Muscle layer of duodenum (tissue), 2 donors: ENCODE measurements around the gene CBFA2T2.
A peak's percentile ranks its signal among the peaks of the same experiment; 100 is the strongest.
"Not testable (repeated sequence)": the region's sequence is repeated elsewhere in the genome, so short reads cannot be mapped to it uniquely, and the experiment has no call there.

ENCODE experiments used
- H3K27ac ChIP-seq: one replicate; pipeline ENCODE4 v1.7.0; 2013; ENCODE audit warnings: mild to moderate bottlenecking, low read length
- H3K27me3 ChIP-seq: one replicate; pipeline ENCODE4 v1.7.0; 2013; ENCODE audit warnings: low read depth, mild to moderate bottlenecking, control low read depth, low read length
- H3K36me3 ChIP-seq, 2 donors: one replicate each; pipeline ENCODE4 v1.7.0; 2013; ENCODE audit warnings: low read length in 2 of 2, control low read depth in 1 of 2, mild to moderate bottlenecking in 1 of 2; ENCODE audit not compliant: insufficient read depth in 2 of 2, control insufficient read depth in 1 of 2
- H3K4me1 ChIP-seq, 2 donors: one replicate each; pipeline ENCODE4 v1.7.0; 2013; ENCODE audit warnings: low read length in 2 of 2, mild to moderate bottlenecking in 2 of 2, control low read depth in 1 of 2, moderate library complexity in 1 of 2; ENCODE audit not compliant: insufficient read depth in 2 of 2, control insufficient read depth in 1 of 2
- H3K4me3 ChIP-seq, 2 donors: one replicate each; pipeline ENCODE4 v1.7.0; 2013; ENCODE audit warnings: low read length in 2 of 2, low read depth in 1 of 2, mild to moderate bottlenecking in 1 of 2
- H3K9me3 ChIP-seq, 2 donors: one replicate each; pipeline ENCODE4 v1.7.0; 2013; ENCODE audit warnings: low read length in 2 of 2, control low read depth in 1 of 2, mild to moderate bottlenecking in 1 of 2; ENCODE audit not compliant: control insufficient read depth in 1 of 2
- donor health status: healthy.

The CBFA2T2 gene

GRCh38 chr20:33490023-33490933, at the start of gene CBFA2T2:
CBFA2T2 (plus strand) TSS chr20:33490096; CDS start chr20:33490268, 172 bp downstream.
- Histone ChIP-seq H3K27me3 (no peaks in the 10 kb centered on the region), H3K36me3 (no peaks in the 10 kb centered on the region), H3K9me3 (no peaks in the 10 kb centered on the region), H3K27ac (peak within 1 kb of the TSS; percentile 94), H3K4me3 (peak within 1 kb of the TSS; percentile 90 to 92), H3K4me1 (peaks cover 0 to 14% of the 10 kb centered on the region in 2 donors)

GRCh38 chr20:33440562-33440961, 49.3 kb upstream of the CBFA2T2 start:
- not testable (repeated sequence) for H3K36me3 ChIP-seq, H3K27ac ChIP-seq, H3K9me3 ChIP-seq, H3K4me3 ChIP-seq, H3K27me3 ChIP-seq
- H3K4me1 ChIP-seq: peaks cover 0 to 23% of the 10 kb centered on the region in 2 donors

GRCh38 chr20:33441142-33441955, 48.5 kb upstream of the CBFA2T2 start:
- H3K27ac ChIP-seq: peak overlapping the region; percentile 11
- no peak overlapping the region for H3K4me3 ChIP-seq
- H3K9me3 ChIP-seq: no peaks in the 10 kb centered on the region
- no peaks in the 10 kb centered on the region for H3K27me3 ChIP-seq
- no peaks in the 10 kb centered on the region for H3K36me3 ChIP-seq
- H3K4me1 ChIP-seq: peaks cover 0 to 23% of the 10 kb centered on the region in 2 donors

GRCh38 chr20:33442136-33443005, 47.5 kb upstream of the CBFA2T2 start:
- Histone ChIP-seq H3K27ac (peak overlapping the region; percentile 11), H3K4me1 (peaks cover 0 to 23% of the 10 kb centered on the region in 2 donors)

GRCh38 chr20:33443006-33443511, 46.8 kb upstream of the CBFA2T2 start:
- Histone ChIP-seq H3K4me1 (peaks cover 0 to 18% of the 10 kb centered on the region in 2 donors), H3K27ac (no peak overlapping the region), H3K9me3 (no peaks in the 10 kb centered on the region), H3K27me3 (no peaks in the 10 kb centered on the region), H3K4me3 (peak overlapping the region; percentile 55 to 87), H3K36me3 (no peaks in the 10 kb centered on the region)

More at GRCh38 chr20:33442136-33443005, 47.5 kb upstream of the CBFA2T2 start:
- no peaks in the 10 kb centered on the region for H3K36me3 ChIP-seq
- H3K9me3 ChIP-seq: no peaks in the 10 kb centered on the region
- no peaks in the 10 kb centered on the region for H3K27me3 ChIP-seq
- H3K4me3 ChIP-seq: peak overlapping the region; percentile 55 to 87

GRCh38 chr20:33443512-33444239, 46.2 kb upstream of the CBFA2T2 start, which contains the start of gene SNTA1:
SNTA1 (minus strand) TSS chr20:33443763; CDS start chr20:33443620, 143 bp downstream.
- Histone ChIP-seq H3K4me3 (peak within 1 kb of the TSS; percentile 70 to 87), H3K9me3 (no peaks in the 10 kb centered on the region), H3K36me3 (no peaks in the 10 kb centered on the region), H3K27me3 (no peaks in the 10 kb centered on the region), H3K4me1 (peaks cover 0 to 18% of the 10 kb centered on the region in 2 donors), H3K27ac (no peak within 1 kb of the TSS)

GRCh38 chr20:33444797-33445560, 44.9 kb upstream of the CBFA2T2 start:
- peak overlapping the region; percentile 70 to 87 for H3K4me3 ChIP-seq
- H3K27ac ChIP-seq: no peak overlapping the region
- peaks cover 0 to 18% of the 10 kb centered on the region in 2 donors for H3K4me1 ChIP-seq
- H3K36me3 ChIP-seq: no peaks in the 10 kb centered on the region
- H3K27me3 ChIP-seq: no peaks in the 10 kb centered on the region
- H3K9me3 ChIP-seq: no peaks in the 10 kb centered on the region

GRCh38 chr20:33445881-33446625, 43.8 kb upstream of the CBFA2T2 start:
- Histone ChIP-seq H3K27me3 (no peaks in the 10 kb centered on the region), H3K9me3 (no peaks in the 10 kb centered on the region), H3K36me3 (no peaks in the 10 kb centered on the region), H3K4me3 (no peak overlapping the region), H3K27ac (no peak overlapping the region), H3K4me1 (peaks cover 0 to 18% of the 10 kb centered on the region in 2 donors)

GRCh38 chr20:33450867-33451266, 39.0 kb upstream of the CBFA2T2 start:
- no peak overlapping the region for H3K4me3 ChIP-seq
- no peak overlapping the region for H3K27ac ChIP-seq

More at GRCh38 chr20:33450867-33451266, 39.0 kb upstream of the CBFA2T2 start:
- H3K9me3 ChIP-seq: no peaks in the 10 kb centered on the region
- no peaks in the 10 kb centered on the region for H3K27me3 ChIP-seq
- H3K36me3 ChIP-seq: no peaks in the 10 kb centered on the region
- H3K4me1 ChIP-seq: no peaks in the 10 kb centered on the region
